Breast epithelium (tissue), 3 donors: ENCODE results near the gene GP1BB.

Experiments used
- POLR2AphosphoS5 ChIP-seq, 3 donors: sonication (generic); formaldehyde crosslinking; IDR thresholded peaks; one replicate each; pipeline ENCODE4 v1.6.1; 2017; ENCODE audit warnings: antibody characterized with exemption in 3 of 3
- TF ChIP-seq, protein P1 (sequence below), 3 donors: fragments of 450-650 bp; IDR thresholded peaks; one replicate each; pipeline ENCODE4 v1.5.1; 2016 to 2017; ENCODE audit warnings: antibody characterized with exemption in 3 of 3, mild to moderate bottlenecking in 3 of 3, moderate library complexity in 3 of 3

DNA sequence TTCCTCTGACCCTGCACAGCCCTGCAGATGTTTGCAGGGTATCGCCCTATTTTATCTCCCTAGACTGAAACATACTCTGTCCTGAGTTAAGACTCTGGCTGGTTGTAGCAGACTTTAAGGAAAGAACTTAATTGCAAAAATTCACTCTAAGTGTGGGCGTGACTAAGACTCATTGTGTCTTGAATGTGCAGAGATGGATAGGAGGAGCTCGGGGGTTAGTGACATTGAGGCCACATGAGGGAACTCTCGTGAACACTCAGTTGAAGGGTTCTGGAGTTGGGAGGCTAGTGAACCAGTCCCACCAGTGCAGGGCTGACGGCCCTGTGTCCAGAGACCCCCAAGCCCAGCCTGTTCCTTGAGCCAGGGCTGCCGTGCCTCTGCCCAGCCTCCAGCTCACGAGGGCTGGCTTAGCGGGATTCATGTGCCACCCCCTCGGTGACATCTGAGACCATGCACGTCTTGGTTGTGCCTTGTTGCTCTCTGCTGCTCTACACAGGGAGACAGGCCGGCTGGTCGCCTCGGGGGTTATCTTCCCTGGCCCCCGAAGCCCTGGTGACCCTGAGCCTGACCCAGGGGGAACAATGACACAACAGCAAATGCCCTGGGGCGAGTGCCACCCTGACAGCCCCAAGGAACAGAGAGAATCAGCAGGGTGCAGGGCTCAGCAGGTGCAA is 25.8 kb downstream of the GP1BB start:
- TF ChIP-seq POLR2AphosphoS5 (IDR thresholded peaks at IDR 0.05) = no peak
- TF ChIP-seq, protein P1, sequence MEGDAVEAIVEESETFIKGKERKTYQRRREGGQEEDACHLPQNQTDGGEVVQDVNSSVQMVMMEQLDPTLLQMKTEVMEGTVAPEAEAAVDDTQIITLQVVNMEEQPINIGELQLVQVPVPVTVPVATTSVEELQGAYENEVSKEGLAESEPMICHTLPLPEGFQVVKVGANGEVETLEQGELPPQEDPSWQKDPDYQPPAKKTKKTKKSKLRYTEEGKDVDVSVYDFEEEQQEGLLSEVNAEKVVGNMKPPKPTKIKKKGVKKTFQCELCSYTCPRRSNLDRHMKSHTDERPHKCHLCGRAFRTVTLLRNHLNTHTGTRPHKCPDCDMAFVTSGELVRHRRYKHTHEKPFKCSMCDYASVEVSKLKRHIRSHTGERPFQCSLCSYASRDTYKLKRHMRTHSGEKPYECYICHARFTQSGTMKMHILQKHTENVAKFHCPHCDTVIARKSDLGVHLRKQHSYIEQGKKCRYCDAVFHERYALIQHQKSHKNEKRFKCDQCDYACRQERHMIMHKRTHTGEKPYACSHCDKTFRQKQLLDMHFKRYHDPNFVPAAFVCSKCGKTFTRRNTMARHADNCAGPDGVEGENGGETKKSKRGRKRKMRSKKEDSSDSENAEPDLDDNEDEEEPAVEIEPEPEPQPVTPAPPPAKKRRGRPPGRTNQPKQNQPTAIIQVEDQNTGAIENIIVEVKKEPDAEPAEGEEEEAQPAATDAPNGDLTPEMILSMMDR (IDR thresholded peaks at IDR 0.05) = no peak
